Ishikawa (cell line): Measurements from ENCODE around the gene KLK10.

ENCODE experiments used
- CEBPB ChIP-seq: IDR thresholded peaks from 2 replicates; pipeline ENCODE4 v1.6.1; 2012
- CREB1 ChIP-seq: IDR thresholded peaks from 2 replicates; pipeline ENCODE4 v1.6.1; 2012; ENCODE audit warnings: low read depth
- EGR1 ChIP-seq: IDR thresholded peaks from 2 replicates; pipeline ENCODE4 v1.6.1; 2012
- EP300 ChIP-seq: IDR thresholded peaks from 2 replicates; pipeline ENCODE4 v1.6.1; 2012; ENCODE audit warnings: borderline replicate concordance
- FOXM1 ChIP-seq: IDR thresholded peaks from 2 replicates; pipeline ENCODE4 v1.6.1; 2012; ENCODE audit warnings: low read depth, borderline replicate concordance
- NFIC ChIP-seq: IDR thresholded peaks from 2 replicates; pipeline ENCODE4 v1.6.1; 2012
- RAD21 ChIP-seq: IDR thresholded peaks from 2 replicates; pipeline ENCODE4 v1.6.1; 2012; ENCODE audit warnings: low read depth
- TAF1 ChIP-seq: IDR thresholded peaks from 2 replicates; pipeline ENCODE4 v1.6.1; 2012; ENCODE audit warnings: low read depth, mild to moderate bottlenecking
- TCF12 ChIP-seq: IDR thresholded peaks from 2 replicates; pipeline ENCODE4 v1.6.1; 2012; ENCODE audit warnings: low read depth
- TEAD4 ChIP-seq: IDR thresholded peaks from 2 replicates; pipeline ENCODE4 v1.6.1; 2012
- YY1 ChIP-seq: IDR thresholded peaks from 2 replicates; pipeline ENCODE4 v1.6.1; 2012; ENCODE audit warnings: low read depth
- ZBTB7A ChIP-seq: IDR thresholded peaks from 2 replicates; pipeline ENCODE4 v1.6.1; 2012; ENCODE audit warnings: low read depth
- TF ChIP-seq, protein P1 (sequence below): IDR thresholded peaks from 2 replicates; pipeline ENCODE4 v1.6.1; 2012
- TF ChIP-seq, protein P2 (sequence below): IDR thresholded peaks from 2 replicates; pipeline ENCODE4 v1.6.1; 2012; ENCODE audit warnings: low read depth, mild to moderate bottlenecking
- TF ChIP-seq, protein P3 (sequence below): IDR thresholded peaks from 2 replicates; pipeline ENCODE4 v1.6.1; 2012

The KLK10 gene

DNA sequence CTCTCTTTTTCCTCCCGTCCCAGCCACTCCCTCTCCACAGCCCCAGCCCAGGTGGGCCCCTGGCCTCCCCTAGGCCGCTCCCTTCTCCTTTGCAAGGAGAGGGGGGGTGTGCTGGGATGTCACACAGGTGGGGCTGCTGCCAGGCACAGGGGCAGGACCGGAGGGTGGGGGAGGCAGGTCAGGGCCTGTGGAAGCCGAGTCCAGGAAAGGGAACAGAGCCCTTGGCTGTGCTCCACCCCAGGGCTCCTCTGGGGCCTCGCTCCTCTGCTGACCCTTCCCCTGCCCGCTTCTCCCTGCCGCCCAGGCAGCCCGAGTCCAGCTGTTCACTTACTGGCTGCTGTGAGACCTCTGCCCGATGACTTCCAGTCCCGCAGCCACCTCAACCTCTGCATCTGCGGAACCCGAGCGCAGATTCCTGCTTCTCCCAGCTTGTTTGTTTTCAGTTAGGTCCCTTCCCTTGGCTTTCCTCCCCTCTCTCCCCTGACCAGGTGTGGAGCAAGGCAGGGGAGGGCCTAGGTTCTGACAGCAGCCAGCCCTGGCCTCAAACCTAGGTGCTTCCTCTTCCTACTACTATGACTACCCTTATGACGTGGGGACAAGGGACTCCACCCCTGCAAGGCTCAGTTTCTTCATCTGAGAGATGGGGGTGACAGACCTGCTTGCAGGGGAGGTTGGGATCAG, 7.8 kb upstream of the KLK10 start:
- TF ChIP-seq, protein P1, sequence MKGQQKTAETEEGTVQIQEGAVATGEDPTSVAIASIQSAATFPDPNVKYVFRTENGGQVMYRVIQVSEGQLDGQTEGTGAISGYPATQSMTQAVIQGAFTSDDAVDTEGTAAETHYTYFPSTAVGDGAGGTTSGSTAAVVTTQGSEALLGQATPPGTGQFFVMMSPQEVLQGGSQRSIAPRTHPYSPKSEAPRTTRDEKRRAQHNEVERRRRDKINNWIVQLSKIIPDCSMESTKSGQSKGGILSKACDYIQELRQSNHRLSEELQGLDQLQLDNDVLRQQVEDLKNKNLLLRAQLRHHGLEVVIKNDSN, result no peak
- TF ChIP-seq TCF12, result no peak
- TF ChIP-seq, protein P2, sequence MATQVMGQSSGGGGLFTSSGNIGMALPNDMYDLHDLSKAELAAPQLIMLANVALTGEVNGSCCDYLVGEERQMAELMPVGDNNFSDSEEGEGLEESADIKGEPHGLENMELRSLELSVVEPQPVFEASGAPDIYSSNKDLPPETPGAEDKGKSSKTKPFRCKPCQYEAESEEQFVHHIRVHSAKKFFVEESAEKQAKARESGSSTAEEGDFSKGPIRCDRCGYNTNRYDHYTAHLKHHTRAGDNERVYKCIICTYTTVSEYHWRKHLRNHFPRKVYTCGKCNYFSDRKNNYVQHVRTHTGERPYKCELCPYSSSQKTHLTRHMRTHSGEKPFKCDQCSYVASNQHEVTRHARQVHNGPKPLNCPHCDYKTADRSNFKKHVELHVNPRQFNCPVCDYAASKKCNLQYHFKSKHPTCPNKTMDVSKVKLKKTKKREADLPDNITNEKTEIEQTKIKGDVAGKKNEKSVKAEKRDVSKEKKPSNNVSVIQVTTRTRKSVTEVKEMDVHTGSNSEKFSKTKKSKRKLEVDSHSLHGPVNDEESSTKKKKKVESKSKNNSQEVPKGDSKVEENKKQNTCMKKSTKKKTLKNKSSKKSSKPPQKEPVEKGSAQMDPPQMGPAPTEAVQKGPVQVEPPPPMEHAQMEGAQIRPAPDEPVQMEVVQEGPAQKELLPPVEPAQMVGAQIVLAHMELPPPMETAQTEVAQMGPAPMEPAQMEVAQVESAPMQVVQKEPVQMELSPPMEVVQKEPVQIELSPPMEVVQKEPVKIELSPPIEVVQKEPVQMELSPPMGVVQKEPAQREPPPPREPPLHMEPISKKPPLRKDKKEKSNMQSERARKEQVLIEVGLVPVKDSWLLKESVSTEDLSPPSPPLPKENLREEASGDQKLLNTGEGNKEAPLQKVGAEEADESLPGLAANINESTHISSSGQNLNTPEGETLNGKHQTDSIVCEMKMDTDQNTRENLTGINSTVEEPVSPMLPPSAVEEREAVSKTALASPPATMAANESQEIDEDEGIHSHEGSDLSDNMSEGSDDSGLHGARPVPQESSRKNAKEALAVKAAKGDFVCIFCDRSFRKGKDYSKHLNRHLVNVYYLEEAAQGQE, result no peak
- no peak for TF ChIP-seq NFIC

DNA sequence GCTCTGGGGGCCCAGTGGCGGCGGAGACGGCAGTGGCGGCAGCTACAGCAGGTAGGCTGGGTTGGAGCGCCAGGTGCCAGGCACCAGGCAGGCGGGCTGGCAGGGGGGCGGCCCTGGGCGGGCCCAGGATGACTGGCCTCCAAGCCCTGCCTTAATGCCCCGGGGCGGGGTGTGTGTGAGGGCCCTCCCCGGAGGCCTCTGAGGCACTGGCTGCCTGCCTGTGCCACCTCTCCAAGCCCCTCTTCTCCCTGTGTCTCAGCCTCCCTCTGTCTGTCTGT, 7.0 kb upstream of the KLK10 start, which contains the start of gene KLK11:
TSS of gene KLK11 (minus strand) at position 63 of the 278 bp plus-strand sequence. CDS start 985 bp downstream, outside the sequence.
- TF ChIP-seq EGR1 (no peak), NFIC (no peak), YY1 (no peak), TCF12 (no peak), ZBTB7A (no peak), CEBPB (no peak), RAD21 (no peak)
- TF ChIP-seq, protein P1, result no peak
- TF ChIP-seq, protein P3, sequence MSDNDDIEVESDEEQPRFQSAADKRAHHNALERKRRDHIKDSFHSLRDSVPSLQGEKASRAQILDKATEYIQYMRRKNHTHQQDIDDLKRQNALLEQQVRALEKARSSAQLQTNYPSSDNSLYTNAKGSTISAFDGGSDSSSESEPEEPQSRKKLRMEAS, result no peak
- TF ChIP-seq, protein P2, result no peak

DNA sequence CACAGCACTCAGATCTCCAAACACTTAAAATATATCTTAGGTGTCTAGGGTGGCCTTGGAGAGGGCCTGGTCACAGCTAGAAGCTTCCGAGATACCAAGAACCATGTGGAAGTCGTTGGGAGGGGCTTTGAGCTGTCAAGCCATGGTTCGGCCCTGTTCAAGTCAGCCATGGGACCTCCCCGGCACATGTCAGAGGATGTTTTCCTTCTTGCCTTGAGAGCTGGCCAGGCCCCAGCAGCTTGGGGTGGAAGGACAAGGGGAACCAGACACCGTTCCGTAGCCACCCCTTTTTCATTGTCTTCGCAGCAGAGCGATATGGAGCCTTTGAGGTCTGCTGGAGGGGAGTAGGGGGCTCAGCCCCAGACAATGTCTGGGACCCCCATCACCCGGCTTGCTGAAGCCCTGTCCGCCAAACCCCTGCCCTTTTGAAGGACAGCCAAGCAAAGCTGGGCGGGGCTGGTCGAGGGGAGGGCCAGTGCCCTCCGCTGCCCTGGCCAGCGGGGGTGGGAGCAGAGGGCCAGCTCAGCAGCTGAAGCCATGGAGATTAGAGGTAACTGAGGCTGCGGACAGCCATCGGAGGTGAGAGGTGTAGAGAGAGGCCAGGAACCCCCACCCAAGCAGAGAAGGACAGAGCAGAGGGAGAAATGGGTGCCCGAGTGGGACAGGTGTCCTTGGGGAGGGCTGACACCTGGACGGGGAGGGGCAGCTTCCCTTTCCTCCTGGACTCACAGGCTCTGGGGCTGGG, 6.5 kb upstream of the KLK10 start:
- TF ChIP-seq NFIC (no peak), EGR1 (no peak), EP300 (no peak), TEAD4 (no peak), YY1 (no peak), CREB1 (no peak), TAF1 (no peak), FOXM1 (no peak), CEBPB (no peak), ZBTB7A (no peak)
- TF ChIP-seq, protein P3, result no peak
- TF ChIP-seq, protein P1, result no peak
- TF ChIP-seq, protein P2, result no peak

DNA sequence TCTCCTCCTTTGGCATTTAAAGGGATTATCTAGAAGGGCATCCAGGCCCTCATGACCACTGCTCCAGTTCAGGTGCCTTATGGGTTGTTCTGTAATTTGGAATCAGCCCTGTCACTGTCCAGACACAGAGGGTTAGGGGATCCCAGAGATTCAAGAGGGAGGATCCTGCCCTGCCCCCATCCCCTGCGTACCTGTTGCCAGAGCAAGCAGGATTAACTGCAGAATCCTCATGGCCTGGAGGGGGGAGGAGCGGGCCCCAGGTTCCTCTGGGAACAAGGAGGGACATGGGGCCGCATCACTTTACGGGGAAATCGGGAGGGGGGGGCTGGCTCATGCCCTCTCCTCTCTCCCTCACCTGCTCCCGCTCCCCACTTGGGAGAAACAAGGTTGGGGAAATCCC, 5.9 kb upstream of the KLK10 start:
- TF ChIP-seq, protein P3, result no peak
- TF ChIP-seq, protein P2, result no peak
- no peak for TF ChIP-seq RAD21
- no peak for TF ChIP-seq EP300
- no peak for TF ChIP-seq CEBPB
- no peak for TF ChIP-seq EGR1
- TF ChIP-seq TAF1, result no peak
- TF ChIP-seq CREB1, result no peak
- TF ChIP-seq TCF12, result no peak
- no peak for TF ChIP-seq YY1
- no peak for TF ChIP-seq TEAD4
- no peak for TF ChIP-seq FOXM1
- TF ChIP-seq ZBTB7A, result no peak
- TF ChIP-seq, protein P1, result no peak
- TF ChIP-seq NFIC, result no peak
